NCI-H524 (cell line): ENCODE data around the gene KCTD17.

Experiments
- DNase-seq, 2 experiments: peaks; one replicate each; lab custom pipeline; 2025; lab: John Stamatoyannopoulos, UW

Gene KCTD17

GRCh38 chr22:37103656-37104452, 52.3 kb downstream of the KCTD17 start:
- DNase-seq, result no peak

GRCh38 chr22:37105154-37105553, 53.6 kb downstream of the KCTD17 start:
- DNase-seq, result no peak

GRCh38 chr22:37105990-37106389, 54.4 kb downstream of the KCTD17 start:
- DNase-seq, result no peak

- DNase-seq, result no peak
Measured at GRCh38 chr22:37107816-37108621, 56.5 kb downstream of the KCTD17 start.

- DNase-seq, result no peak
Measured at GRCh38 chr22:37109242-37109917, 57.8 kb downstream of the KCTD17 start, which contains the start of gene TMPRSS6. TMPRSS6 (minus strand) TSS chr22:37109713; CDS start chr22:37103417, 6,296 bp downstream.

GRCh38 chr22:37111156-37111717, 59.7 kb downstream of the KCTD17 start:
- DNase-seq, result no peak

- DNase-seq, result no peak
Measured at GRCh38 chr22:37112084-37112728, 60.7 kb downstream of the KCTD17 start.
